Hepatocyte (in vitro differentiated cells): ENCODE results near the gene CTTN. TPM values are rescaled to one million over a fixed set of nuclear protein-coding genes. Genes with fewer than 3 reads are reported as not detected.

Source experiments
- DNase-seq: peaks from one replicate; pipeline ENCODE4 v3.0.0-alpha.2; 2016; ENCODE audit warnings: low spot score
- H2AFZ ChIP-seq: fragments of 200-600 bp; sonication (generic); 2 replicates; pipeline ENCODE4 v1.6.0; 2016; ENCODE audit warnings: antibody characterized with exemption, mild to moderate bottlenecking
- H3K27ac ChIP-seq: fragments of 200-600 bp; sonication (generic); 2 replicates; pipeline ENCODE4 v1.5.1; 2016; ENCODE audit warnings: mild to moderate bottlenecking
- H3K27me3 ChIP-seq: fragments of 200-600 bp; sonication (generic); 2 replicates; pipeline ENCODE4 v1.6.1; 2016
- H3K36me3 ChIP-seq: fragments of 200-600 bp; sonication (generic); replicated peaks from 2 replicates; pipeline ENCODE4 v1.5.1; 2016; ENCODE audit warnings: low read depth; ENCODE audit not compliant: insufficient read depth
- H3K4me1 ChIP-seq: fragments of 200-600 bp; sonication (generic); 2 replicates; pipeline ENCODE4 v1.5.1; 2016; ENCODE audit warnings: mild to moderate bottlenecking, moderate library complexity; ENCODE audit not compliant: insufficient read depth
- H3K4me2 ChIP-seq: fragments of 200-600 bp; sonication (generic); 2 replicates; pipeline ENCODE4 v1.6.0; 2016
- H3K4me3 ChIP-seq: fragments of 200-600 bp; sonication (generic); 2 replicates; pipeline ENCODE4 v1.5.1; 2016; ENCODE audit warnings: mild to moderate bottlenecking
- H3K79me2 ChIP-seq: fragments of 200-600 bp; sonication (generic); 2 replicates; pipeline ENCODE4 v1.6.0; 2017; ENCODE audit warnings: mild to moderate bottlenecking
- H3K9me2 ChIP-seq: fragments of 200-600 bp; sonication (generic); replicated peaks from 2 replicates; pipeline ENCODE4 v1.6.0; 2017; ENCODE audit warnings: mild to moderate bottlenecking; ENCODE audit not compliant: insufficient read depth
- H3K9me3 ChIP-seq: fragments of 200-600 bp; sonication (generic); 2 replicates; pipeline ENCODE4 v1.5.1; 2016; ENCODE audit warnings: low read depth, mild to moderate bottlenecking
- H4K20me1 ChIP-seq: fragments of 200-600 bp; sonication (generic); 2 replicates; pipeline ENCODE4 v1.6.0; 2016; ENCODE audit warnings: mild to moderate bottlenecking; ENCODE audit not compliant: insufficient read depth, poor library complexity, severe bottlenecking
- EZH2 ChIP-seq: fragments of 200-600 bp; sonication (generic); IDR thresholded peaks from 2 replicates; pipeline ENCODE4 v1.6.1; 2016; ENCODE audit warnings: antibody characterized with exemption, mild to moderate bottlenecking, borderline replicate concordance
- EZH2phosphoT487 ChIP-seq: fragments of 200-600 bp; sonication (generic); IDR thresholded peaks from one replicate; pipeline ENCODE4 v1.6.1; 2018; ENCODE audit warnings: antibody characterized with exemption, mild to moderate bottlenecking, low read depth, moderate library complexity; ENCODE audit not compliant: unreplicated experiment, severe bottlenecking
- WGBS: methylation state at CpG from one replicate; pipeline ENCODE4 v1.1.6; 2016; ENCODE audit warnings: low lambda C conversion rate; ENCODE audit errors: missing lambda C conversion rate; 5-methylcytosine and 5-hydroxymethylcytosine counted together
- polyA plus RNA-seq: library from polyadenylated mRNA; unstranded; fragments of >200 nt; fragmentation: Nextera tagmentation; extraction: Ambion mirVana; gene quantifications from 2 replicates; pipeline ENCODE4 v1.2.1, GENCODE V29; 2016
- total RNA-seq: library from RNA; depleted of rRNA; stranded (reverse); fragments of >200 nt; gene quantifications from 2 replicates; pipeline ENCODE4 v1.2.3, GENCODE V29; 2014
- TF ChIP-seq, protein P1 (sequence below): fragments of 200-600 bp; sonication (generic); IDR thresholded peaks from 2 replicates; pipeline ENCODE4 v1.5.1; 2016; ENCODE audit warnings: antibody characterized with exemption, mild to moderate bottlenecking; ENCODE audit not compliant: poor library complexity

Gene CTTN
- total and polyA plus RNA-seq, 2 experiments from 2014 or later = 154 to 207 TPM

DNA sequence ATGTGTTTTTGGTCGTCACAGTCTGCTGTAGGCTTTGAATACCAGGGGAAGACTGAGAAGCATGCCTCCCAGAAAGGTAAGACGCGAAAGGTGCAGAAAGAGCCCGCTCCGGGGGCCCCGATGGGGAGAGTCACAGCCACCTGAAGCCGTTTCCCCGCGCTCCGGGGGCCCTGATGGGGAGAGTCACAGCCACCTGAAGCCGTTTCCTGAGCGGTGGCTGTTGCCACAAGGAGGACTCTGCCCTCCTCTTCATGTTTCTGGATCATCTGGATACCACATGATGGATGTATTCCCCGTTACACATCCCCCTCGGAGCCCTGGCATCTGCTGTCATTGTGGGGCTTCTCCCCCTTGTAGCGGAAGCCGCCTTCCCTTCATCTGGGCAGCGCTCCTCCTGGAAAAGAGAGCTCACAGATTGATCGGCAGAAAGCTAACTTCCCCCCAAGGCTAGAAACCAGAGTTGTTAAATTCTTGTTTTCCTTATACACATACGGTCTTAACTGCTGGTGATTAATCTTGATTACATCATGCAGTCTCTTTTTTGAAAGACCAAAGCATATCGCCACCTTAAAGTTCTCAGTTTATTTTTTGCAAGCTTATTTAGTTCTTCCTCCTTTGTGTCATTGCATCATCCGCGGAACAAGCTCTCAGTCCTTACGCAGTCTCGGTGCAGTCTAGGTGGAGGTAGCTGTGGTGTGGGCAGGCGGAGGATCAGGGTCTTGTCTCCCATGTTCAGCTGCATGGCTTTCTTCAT is 17.5 kb downstream of the CTTN start:
- Histone ChIP-seq H4K20me1 (no peaks in the 10 kb centered on the region), H3K27me3 (no peaks in the 10 kb centered on the region)
- TF ChIP-seq, protein P1, sequence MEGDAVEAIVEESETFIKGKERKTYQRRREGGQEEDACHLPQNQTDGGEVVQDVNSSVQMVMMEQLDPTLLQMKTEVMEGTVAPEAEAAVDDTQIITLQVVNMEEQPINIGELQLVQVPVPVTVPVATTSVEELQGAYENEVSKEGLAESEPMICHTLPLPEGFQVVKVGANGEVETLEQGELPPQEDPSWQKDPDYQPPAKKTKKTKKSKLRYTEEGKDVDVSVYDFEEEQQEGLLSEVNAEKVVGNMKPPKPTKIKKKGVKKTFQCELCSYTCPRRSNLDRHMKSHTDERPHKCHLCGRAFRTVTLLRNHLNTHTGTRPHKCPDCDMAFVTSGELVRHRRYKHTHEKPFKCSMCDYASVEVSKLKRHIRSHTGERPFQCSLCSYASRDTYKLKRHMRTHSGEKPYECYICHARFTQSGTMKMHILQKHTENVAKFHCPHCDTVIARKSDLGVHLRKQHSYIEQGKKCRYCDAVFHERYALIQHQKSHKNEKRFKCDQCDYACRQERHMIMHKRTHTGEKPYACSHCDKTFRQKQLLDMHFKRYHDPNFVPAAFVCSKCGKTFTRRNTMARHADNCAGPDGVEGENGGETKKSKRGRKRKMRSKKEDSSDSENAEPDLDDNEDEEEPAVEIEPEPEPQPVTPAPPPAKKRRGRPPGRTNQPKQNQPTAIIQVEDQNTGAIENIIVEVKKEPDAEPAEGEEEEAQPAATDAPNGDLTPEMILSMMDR = no peak
- TF ChIP-seq EZH2 (no peak), EZH2phosphoT487 (no peak)

GRCh38 chr11:70416881-70417280 is 18.6 kb downstream of the CTTN start:
- no peak overlapping the region for H3K4me3 ChIP-seq
- WGBS = 94% methylated on average over 20 of the region's 20 CpGs

More for the DNA sequence above, 17.5 kb downstream of the CTTN start:
- H3K9me2 ChIP-seq = no peaks in the 10 kb centered on the region
- H3K36me3 ChIP-seq = peaks cover 9% of the 10 kb centered on the region
- H3K4me2 ChIP-seq = no peak overlapping the region
- no peak overlapping the region for H3K27ac ChIP-seq
- H2AFZ ChIP-seq = no peak overlapping the region
- DNase-seq = no peak
- WGBS = 91% methylated on average over 25 of the region's 25 CpGs
- no peaks in the 10 kb centered on the region for H3K4me1 ChIP-seq
- H3K4me3 ChIP-seq = no peak overlapping the region
- H3K9me3 ChIP-seq = no peaks in the 10 kb centered on the region
- H3K79me2 ChIP-seq = peaks cover 2% of the 10 kb centered on the region

DNA sequence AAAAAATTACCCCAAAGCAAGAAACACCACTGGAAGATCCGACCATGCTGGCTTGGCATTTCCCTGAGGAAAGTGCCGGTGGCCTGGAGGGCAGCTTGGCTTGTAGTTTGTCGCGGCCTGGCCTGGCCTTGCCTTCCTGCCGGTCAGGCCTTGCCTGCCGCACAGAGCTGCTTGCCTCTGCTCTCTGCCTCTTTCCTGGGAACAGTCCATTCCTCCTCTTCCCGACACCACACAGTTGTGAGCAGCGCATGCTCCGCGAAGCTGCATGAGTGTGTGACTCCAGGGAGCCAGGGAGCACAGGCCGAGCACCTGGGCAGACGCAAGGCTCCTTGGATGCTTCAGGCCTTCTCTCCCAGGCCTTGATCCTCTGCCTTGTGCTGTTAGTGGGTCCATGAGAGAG is 19.8 kb downstream of the CTTN start:
- Histone ChIP-seq H3K36me3 (peaks cover 9% of the 10 kb centered on the region), H3K4me2 (no peak overlapping the region), H3K9me3 (no peaks in the 10 kb centered on the region), H3K4me3 (no peak overlapping the region), H3K9me2 (no peaks in the 10 kb centered on the region), H3K4me1 (no peaks in the 10 kb centered on the region), H3K27me3 (no peaks in the 10 kb centered on the region), H4K20me1 (no peaks in the 10 kb centered on the region), H2AFZ (no peak overlapping the region), H3K79me2 (peaks cover 2% of the 10 kb centered on the region), H3K27ac (no peak overlapping the region)
- 100% methylated on average over 12 of the region's 12 CpGs for WGBS
- no peak for DNase-seq
- TF ChIP-seq, protein P1 = no peak
- TF ChIP-seq EZH2 (no peak), EZH2phosphoT487 (no peak)

More at GRCh38 chr11:70416881-70417280, 18.6 kb downstream of the CTTN start:
- Histone ChIP-seq H3K36me3 (peaks cover 9% of the 10 kb centered on the region), H3K4me2 (no peak overlapping the region), H3K9me3 (no peaks in the 10 kb centered on the region), H2AFZ (no peak overlapping the region), H4K20me1 (no peaks in the 10 kb centered on the region), H3K79me2 (peaks cover 2% of the 10 kb centered on the region), H3K27me3 (no peaks in the 10 kb centered on the region), H3K9me2 (no peaks in the 10 kb centered on the region), H3K27ac (no peak overlapping the region), H3K4me1 (no peaks in the 10 kb centered on the region)
- DNase-seq = no peak
- TF ChIP-seq EZH2 (no peak), EZH2phosphoT487 (no peak)
- TF ChIP-seq, protein P1 = no peak
